HepG2 (cell line): Measurements from ENCODE around the gene SESN2. TPM values are rescaled to one million over a fixed set of nuclear protein-coding genes. Genes with fewer than 3 reads are reported as not detected.
A peak's percentile ranks its signal among the peaks of the same experiment; 100 is the strongest.

Experiments used
- ATAD3A ChIP-seq: sonication (generic); formaldehyde crosslinking; IDR thresholded peaks from 2 replicates; pipeline ENCODE4 v1.4.0; 2020; ENCODE audit warnings: missing genetic modification reagents
- CENPBD1 ChIP-seq: sonication (generic); formaldehyde crosslinking; IDR thresholded peaks from 2 replicates; pipeline ENCODE4 v1.8.0; 2022; ENCODE audit warnings: missing genetic modification reagents, low read depth, mild to moderate bottlenecking, borderline replicate concordance
- CREM ChIP-seq, 2 experiments: sonication (generic) in 1 of 2; formaldehyde crosslinking in 1 of 2; IDR thresholded peaks; 2 replicates each; pipeline versions ENCODE4 v1.4.0 to v1.6.1; 2016 to 2020; ENCODE audit warnings: antibody characterized with exemption in 1 of 2, mild to moderate bottlenecking in 1 of 2, missing genetic modification reagents in 1 of 2
- E2F5 ChIP-seq: sonication (generic); formaldehyde crosslinking; conservative IDR thresholded peaks from 2 replicates; pipeline ENCODE4 v1.4.0; 2020; ENCODE audit warnings: missing genetic modification reagents
- ELF1 ChIP-seq: sonication (generic); formaldehyde crosslinking; IDR thresholded peaks from 2 replicates; pipeline ENCODE4 v1.4.0; 2020; ENCODE audit warnings: missing genetic modification reagents
- ETV5 ChIP-seq: IDR thresholded peaks from 2 replicates; pipeline ENCODE4 v1.6.1; 2018; ENCODE audit warnings: missing biosample characterization, missing genetic modification reagents, inconsistent platforms, borderline replicate concordance
- FLYWCH1 ChIP-seq: sonication (generic); formaldehyde crosslinking; IDR thresholded peaks from 2 replicates; pipeline ENCODE4 v1.8.1; 2023; ENCODE audit warnings: mild to moderate bottlenecking, missing genetic modification reagents
- FOXM1 ChIP-seq: sonication (generic); formaldehyde crosslinking; IDR thresholded peaks from 2 replicates; pipeline ENCODE4 v1.5.0; 2020; ENCODE audit warnings: missing genetic modification reagents
- GLI4 ChIP-seq: sonication (generic); formaldehyde crosslinking; IDR thresholded peaks from 2 replicates; pipeline ENCODE4 v1.5.1; 2020; ENCODE audit warnings: missing genetic modification reagents, mild to moderate bottlenecking, moderate library complexity, borderline replicate concordance
- HOXA3 ChIP-seq: sonication (generic); formaldehyde crosslinking; IDR thresholded peaks from 2 replicates; pipeline ENCODE4 v1.5.0; 2020; ENCODE audit warnings: missing genetic modification reagents
- JARID2 ChIP-seq: sonication (generic); formaldehyde crosslinking; IDR thresholded peaks from 2 replicates; pipeline ENCODE4 v1.8.1; 2023; ENCODE audit warnings: missing genetic modification reagents, inconsistent platforms; ENCODE audit not compliant: insufficient replicate concordance
- KLF15 ChIP-seq: sonication (generic); formaldehyde crosslinking; IDR thresholded peaks from 2 replicates; pipeline ENCODE4 v1.8.1; 2023; ENCODE audit warnings: borderline replicate concordance, mild to moderate bottlenecking, inconsistent platforms, missing genetic modification reagents, mixed read lengths
- KMT2B ChIP-seq: IDR thresholded peaks from 2 replicates; pipeline ENCODE4 v1.6.1; 2016; ENCODE audit warnings: missing genetic modification reagents, missing compliant biosample characterization
- MAX ChIP-seq: IDR thresholded peaks from 2 replicates; pipeline ENCODE4 v1.6.1; 2012; ENCODE audit warnings: inconsistent platforms
- NFIB ChIP-seq: sonication (generic); formaldehyde crosslinking; IDR thresholded peaks from 2 replicates; pipeline ENCODE4 v1.9.0; 2021; ENCODE audit warnings: missing genetic modification reagents, mild to moderate bottlenecking, borderline replicate concordance
- PHF21A ChIP-seq: sonication (generic); formaldehyde crosslinking; IDR thresholded peaks from 2 replicates; pipeline ENCODE4 v1.5.0; 2020; ENCODE audit warnings: mild to moderate bottlenecking, missing genetic modification reagents
- POLR2AphosphoS2 ChIP-seq: IDR thresholded peaks from 2 replicates; pipeline ENCODE4 v1.6.1; 2011; ENCODE audit warnings: low read depth, low read length, improper control_type of control experiment
- SIX1 ChIP-seq: sonication (generic); formaldehyde crosslinking; IDR thresholded peaks from 2 replicates; pipeline ENCODE4 v1.4.0; 2020; ENCODE audit warnings: missing genetic modification reagents, borderline replicate concordance
- SPEN ChIP-seq: sonication (generic); formaldehyde crosslinking; IDR thresholded peaks from 2 replicates; pipeline ENCODE4 v1.5.1; 2020; ENCODE audit warnings: low read depth, mild to moderate bottlenecking, missing genetic modification reagents
- TBX3 ChIP-seq: fragments of 450-650 bp; IDR thresholded peaks from 2 replicates; pipeline ENCODE4 v1.6.1; 2017; ENCODE audit warnings: antibody characterized with exemption, mild to moderate bottlenecking, inconsistent platforms, borderline replicate concordance
- THAP8 ChIP-seq: sonication (generic); formaldehyde crosslinking; IDR thresholded peaks from 2 replicates; pipeline ENCODE4 v1.5.1; 2020; ENCODE audit warnings: missing genetic modification reagents, mild to moderate bottlenecking, borderline replicate concordance
- U2AF1 ChIP-seq: fragments of 200-400 bp; formaldehyde crosslinking; optimal IDR thresholded peaks from 2 replicates; pipeline ENCODE3; 2017; ENCODE audit warnings: mild to moderate bottlenecking, low read depth, low read length
- WIZ ChIP-seq: sonication (generic); formaldehyde crosslinking; IDR thresholded peaks from 2 replicates; pipeline ENCODE4 v1.5.1; 2020; ENCODE audit warnings: mild to moderate bottlenecking, missing genetic modification reagents
- ZBTB3 ChIP-seq: sonication (generic); formaldehyde crosslinking; IDR thresholded peaks from 2 replicates; pipeline ENCODE4 v1.4.0; 2020; ENCODE audit warnings: low read depth, mild to moderate bottlenecking, moderate library complexity, missing genetic modification reagents, borderline replicate concordance
- ZKSCAN1 ChIP-seq: fragments of 150-350 bp; IDR thresholded peaks from 2 replicates; pipeline ENCODE4 v1.6.1; 2014; ENCODE audit warnings: low read length
- ZNF136 ChIP-seq: sonication (generic); formaldehyde crosslinking; IDR thresholded peaks from 2 replicates; pipeline ENCODE4 v1.8.1; 2022; ENCODE audit warnings: low read depth, mild to moderate bottlenecking, moderate library complexity, missing genetic modification reagents
- ZNF234 ChIP-seq: sonication (generic); formaldehyde crosslinking; conservative IDR thresholded peaks from 2 replicates; pipeline ENCODE4 v1.5.1; 2020; ENCODE audit warnings: mild to moderate bottlenecking, missing genetic modification reagents
- ZNF30 ChIP-seq: sonication (generic); formaldehyde crosslinking; IDR thresholded peaks from 2 replicates; pipeline ENCODE4 v1.5.0; 2020; ENCODE audit warnings: mild to moderate bottlenecking, missing genetic modification reagents
- ZNF431 ChIP-seq: sonication (generic); formaldehyde crosslinking; IDR thresholded peaks from 2 replicates; pipeline ENCODE4 v1.9.0; 2022; ENCODE audit warnings: missing genetic modification reagents, low read depth, mild to moderate bottlenecking, borderline replicate concordance
- ZNF558 ChIP-seq: sonication (generic); formaldehyde crosslinking; IDR thresholded peaks from 2 replicates; pipeline ENCODE4 v1.9.0; 2022; ENCODE audit warnings: mild to moderate bottlenecking, missing genetic modification reagents, borderline replicate concordance
- polyA plus RNA-seq, 8 experiments: library from polyadenylated mRNA; depleted of rRNA in 3 of 8; stranded (reverse) in 7 of 8; unstranded in 1 of 8; fragments of >200 nt; fragmentation: Illumina TruSeq in 4 of 8; extraction: Trizol in 4 of 8; gene quantifications; 2 replicates each; pipeline versions ENCODE4 v1.2.1 to v1.2.3, GENCODE V29; 2011 to 2016; ENCODE audit warnings: low read depth in 4 of 8, missing spikeins in 1 of 8, mixed read lengths in 1 of 8; ENCODE audit not compliant: insufficient read depth in 1 of 8
- total RNA-seq, 5 experiments: library from RNA; depleted of rRNA; stranded (reverse); fragments of >200 nt; fragmentation: Illumina TruSeq; extraction: Trizol; gene quantifications; 2 replicates each; pipeline ENCODE4 v1.2.3, GENCODE V29; 2016; ENCODE audit warnings: low read depth in 1 of 5

The SESN2 gene
- total and polyA plus RNA-seq, 2 of the 13 experiments (the other 11 are each of a cell fraction or from before 2014, with no cell fraction given) = 13.2 to 19.1 TPM

GRCh38 chr1:28259934-28260802 lies 850 bp downstream of the SESN2 start (continued):
- TF ChIP-seq ZBTB3 (no peak), E2F5 (CRISPR knock-in tag) (no peak), ZNF558 (no peak), ZKSCAN1 (no peak), ZNF234 (CRISPR knock-in tag) (0 out of 2 replicates have a peak, but pooled peaks have one; percentile 29), PHF21A (no peak), FLYWCH1 (CRISPR knock-in tag) (no peak), WIZ (CRISPR knock-in tag) (no peak), THAP8 (no peak), CREM (IDR thresholded peaks at IDR 0.05) (no peak), CREM (CRISPR knock-in tag; IDR thresholded peaks at IDR 0.05) (no peak), ELF1 (CRISPR knock-in tag) (peak; percentile 11; the same call in 1 of the 2 replicates), HOXA3 (CRISPR knock-in tag) (no peak), ZNF30 (no peak), ZNF431 (no peak), TBX3 (no peak), GLI4 (CRISPR knock-in tag) (no peak), SIX1 (CRISPR knock-in tag) (no peak), SPEN (no peak), U2AF1 (no peak), FOXM1 (no peak), POLR2AphosphoS2 (no peak), ZNF136 (CRISPR knock-in tag) (no peak), KLF15 (no peak), ATAD3A (CRISPR knock-in tag) (no peak), NFIB (CRISPR knock-in tag) (no peak), MAX (no peak), ETV5 (CRISPR knock-in tag) (no peak; the same call in 1 of the 2 replicates), KMT2B (no peak), JARID2 (CRISPR knock-in tag) (no peak), CENPBD1 (no peak)
